GM21390 (cell line): ENCODE results near the gene NFIB.
A peak's percentile ranks its signal among the peaks of the same experiment; 100 is the strongest.

Source experiments
- ATAC-seq: cut with Tn5 transposase; IDR thresholded peaks from one replicate; pipeline ENCODE4 v1.9.1; 2021; ENCODE audit not compliant: unreplicated experiment

Gene NFIB

DNA sequence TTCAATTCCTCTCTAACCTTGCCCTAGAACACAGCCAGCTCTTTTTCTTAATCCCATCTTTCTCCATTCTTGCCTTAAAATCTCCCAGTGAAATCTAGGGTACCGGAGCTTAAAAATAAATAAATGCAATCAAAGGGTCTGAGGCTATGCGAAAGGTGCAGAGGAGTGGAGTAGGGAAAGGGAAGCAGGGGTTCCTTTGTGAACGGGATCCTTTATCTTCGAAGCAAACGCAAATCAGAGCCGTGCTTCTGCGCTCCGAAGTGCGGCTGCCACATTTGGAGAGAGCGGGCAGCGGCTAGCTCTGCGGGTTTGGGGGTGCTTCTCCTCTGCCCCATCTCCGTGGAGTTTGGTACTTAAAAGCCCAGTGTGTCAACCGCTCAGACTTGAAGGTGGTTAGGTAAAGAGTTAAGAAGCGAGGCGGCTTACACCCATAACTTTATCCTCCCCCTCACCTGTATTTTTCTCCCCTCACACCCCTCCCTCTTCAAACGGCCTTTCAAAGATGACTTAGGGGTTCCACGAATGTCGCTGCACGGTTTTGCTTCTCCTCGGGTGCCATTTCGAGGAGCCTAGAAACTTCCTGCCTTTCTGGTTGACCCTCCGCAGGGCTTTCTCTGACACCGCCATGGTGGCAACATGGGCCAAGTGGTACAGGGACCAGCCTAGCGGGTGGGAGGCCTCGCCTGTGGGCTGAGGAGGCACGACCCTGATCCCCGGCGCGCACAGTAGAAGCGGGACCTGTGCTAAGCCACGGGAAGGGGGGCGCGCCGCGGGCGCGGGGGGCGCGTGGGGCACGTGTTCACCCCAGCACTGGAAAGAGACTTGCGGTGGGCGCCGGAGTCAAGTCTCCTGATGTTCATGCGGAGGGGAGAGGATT lies 31.7 kb upstream of the NFIB start:
- ATAC-seq = no peak

DNA sequence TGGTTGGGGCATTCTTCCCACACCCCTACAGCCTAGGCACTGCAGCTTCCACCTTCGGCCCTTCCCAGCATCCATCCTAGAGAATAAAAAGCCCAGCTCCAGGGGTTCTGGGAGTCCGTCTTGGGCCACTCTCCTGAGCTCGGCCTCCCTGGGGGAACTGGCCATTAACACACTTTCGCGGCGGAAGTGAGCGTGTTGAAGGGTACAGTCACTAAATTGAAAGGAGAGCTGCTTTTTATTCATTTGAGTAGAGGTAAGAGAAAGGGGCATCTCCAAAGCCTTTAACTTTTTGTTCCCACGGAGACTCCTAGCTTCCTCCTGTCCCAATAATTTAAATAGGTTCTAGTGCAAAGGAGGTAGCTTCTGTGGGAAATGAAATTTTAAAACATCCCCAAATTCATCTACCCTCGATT lies 31.0 kb upstream of the NFIB start:
- ATAC-seq = no peak

DNA sequence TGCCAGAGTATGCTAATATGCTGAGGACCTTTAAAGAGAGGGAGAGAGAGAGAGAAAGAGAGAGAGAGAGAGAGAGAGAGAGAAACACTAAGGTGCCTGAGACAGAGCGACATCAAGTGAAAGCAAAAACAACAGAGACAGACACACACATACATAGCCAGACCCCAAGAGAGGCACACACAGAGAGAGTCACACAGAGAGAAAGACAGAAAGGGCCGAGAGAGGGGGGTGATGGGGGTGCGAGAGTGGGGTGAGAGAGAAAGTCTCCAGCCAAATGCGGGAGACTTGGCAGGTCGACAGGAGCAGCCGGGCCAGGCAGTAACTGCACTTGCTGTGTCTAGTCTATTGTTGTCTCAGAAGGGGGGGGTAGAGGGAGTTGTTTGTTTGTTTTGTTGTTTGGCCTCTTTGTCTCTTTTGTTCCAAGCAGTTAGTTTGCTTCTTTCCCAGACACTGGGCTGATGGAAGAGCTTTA lies 30.1 kb upstream of the NFIB start:
- ATAC-seq = no peak

DNA sequence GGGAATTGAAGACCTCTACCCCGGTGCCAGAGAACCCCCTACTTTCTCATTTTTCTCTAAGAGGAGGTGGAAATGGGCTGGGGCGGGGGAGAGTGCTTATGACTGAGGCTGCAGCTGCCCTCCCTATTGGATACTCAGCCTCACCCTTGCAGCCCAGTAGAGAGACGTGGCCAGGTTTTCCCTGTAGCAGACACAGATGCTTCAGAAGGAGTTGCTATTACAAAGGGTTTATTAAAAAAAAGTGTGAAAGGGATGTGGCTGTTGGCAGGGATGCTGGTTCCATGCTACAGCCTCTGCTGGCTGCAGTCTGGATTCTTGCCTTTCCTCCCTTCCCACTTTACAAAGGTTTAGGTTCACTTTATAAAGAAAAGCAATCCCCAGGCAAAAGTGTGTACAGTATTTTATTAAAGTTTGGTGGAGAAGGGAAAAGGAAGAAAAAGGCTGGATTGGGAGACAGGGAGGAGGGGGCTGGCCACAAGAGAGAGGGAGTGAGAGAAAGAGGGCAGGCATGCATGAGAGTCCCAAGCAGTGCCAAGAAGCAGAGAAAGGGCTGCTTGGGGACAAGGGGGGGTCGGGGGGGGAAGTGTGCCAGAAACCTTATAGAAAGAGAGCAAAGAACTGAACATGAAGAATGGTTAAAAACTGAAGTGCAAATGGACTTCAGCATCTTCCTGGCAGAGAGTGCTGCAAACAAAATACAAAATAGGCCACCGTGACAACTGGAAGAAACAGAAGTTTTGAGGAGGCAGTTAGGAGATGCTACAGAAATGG lies 29.5 kb upstream of the NFIB start:
- no peak for ATAC-seq

DNA sequence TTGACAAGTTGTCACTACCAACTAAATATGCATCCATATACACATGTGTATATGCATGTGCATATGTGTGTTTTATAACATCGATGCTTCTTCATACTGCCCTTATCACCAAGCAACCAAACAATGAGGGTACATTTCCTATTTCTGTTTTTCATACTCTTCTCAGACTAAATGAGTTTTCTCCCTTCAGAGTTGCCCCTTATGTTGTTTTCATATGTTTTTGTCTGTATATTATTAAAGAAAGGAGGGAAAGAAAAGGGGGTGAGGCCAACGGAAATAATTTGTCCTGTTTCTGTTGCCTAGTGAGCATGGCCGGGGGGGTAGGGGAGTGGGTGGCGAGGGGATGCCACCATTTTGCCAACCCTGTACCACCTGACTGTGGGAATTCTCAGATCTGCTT lies 28.8 kb upstream of the NFIB start:
- no peak for ATAC-seq

DNA sequence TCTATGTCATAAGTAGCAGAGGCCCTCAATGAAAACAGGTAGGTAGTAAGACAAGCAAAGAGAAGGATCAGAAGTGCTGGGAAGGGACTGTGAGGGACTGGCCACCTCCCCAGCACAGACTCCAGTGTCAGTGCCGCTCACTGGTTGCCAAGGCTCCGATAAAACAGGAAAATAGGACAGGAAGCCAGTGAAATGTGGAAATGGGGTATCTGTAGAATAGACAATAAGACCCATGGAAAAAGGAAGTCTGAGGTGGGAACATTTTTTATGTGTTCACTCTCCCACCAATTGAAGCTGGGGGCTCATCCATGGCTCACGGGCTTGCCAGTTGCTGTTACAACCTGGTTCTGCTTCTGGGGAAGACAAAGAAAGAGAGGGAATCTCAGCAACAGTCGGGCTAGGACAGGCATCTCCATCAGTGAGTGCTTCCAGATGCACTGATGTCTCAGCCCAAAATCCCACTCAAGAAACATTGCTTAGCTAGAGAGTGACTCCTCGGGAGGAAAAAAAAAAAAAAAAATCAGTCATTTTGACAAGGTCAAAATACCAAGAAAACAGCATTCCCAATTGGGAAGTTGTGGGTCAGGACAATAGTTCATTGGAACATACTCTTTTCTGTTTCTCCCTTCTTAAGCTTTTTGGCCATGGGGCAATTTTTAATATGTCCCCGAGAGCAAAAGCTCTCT lies 27.6 kb upstream of the NFIB start:
- ATAC-seq = no peak

DNA sequence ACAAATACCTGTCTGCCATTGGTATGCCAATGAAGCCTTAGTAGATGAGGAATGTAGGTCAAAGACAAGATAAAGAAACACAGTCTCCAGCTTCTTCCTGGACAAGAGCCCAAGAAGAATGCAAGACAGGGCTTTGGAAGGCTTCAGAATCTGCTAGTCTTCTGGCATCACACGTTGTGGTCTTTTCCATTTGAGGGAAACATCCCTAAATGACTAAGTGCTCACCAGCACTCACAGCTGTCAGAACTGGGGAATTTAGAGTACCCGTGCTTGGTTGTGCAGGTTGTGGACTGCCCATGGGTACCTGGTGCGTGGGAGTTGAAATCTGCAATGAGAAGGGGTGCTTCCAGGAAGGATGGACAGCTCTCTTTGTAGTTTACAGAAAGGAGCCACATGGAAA lies 27.1 kb upstream of the NFIB start:
- no peak for ATAC-seq

DNA sequence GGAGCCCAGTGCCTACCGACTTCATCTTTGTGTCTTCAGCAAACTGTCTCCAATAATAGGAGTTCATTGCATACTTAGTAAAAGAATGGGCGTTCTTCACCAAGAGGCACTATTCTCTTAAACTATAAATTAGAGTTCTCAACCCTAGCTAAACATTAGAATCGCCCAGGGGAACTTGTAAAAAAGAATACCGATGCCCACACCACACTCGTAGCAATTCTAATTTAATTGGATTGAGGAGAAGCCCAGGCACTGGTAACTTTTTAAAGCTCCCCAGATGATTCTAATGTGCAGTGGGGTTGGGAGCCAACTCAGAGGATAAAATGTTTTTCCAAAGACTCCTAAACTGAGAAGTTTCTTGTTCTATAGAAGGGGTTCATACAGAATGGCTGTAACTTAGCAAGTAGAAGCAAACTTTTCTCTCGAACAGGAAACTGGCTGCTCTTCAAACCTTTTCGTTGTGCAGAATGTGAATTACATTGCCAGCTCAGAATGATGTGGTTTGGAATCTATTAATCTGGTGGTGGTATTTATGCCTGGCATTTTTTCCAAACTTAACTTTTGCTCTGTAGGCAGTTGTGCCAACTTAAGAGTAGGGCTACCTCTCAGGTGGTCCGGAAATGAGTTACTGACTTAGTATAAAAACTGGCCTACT lies 26.4 kb upstream of the NFIB start:
- ATAC-seq = no peak

DNA sequence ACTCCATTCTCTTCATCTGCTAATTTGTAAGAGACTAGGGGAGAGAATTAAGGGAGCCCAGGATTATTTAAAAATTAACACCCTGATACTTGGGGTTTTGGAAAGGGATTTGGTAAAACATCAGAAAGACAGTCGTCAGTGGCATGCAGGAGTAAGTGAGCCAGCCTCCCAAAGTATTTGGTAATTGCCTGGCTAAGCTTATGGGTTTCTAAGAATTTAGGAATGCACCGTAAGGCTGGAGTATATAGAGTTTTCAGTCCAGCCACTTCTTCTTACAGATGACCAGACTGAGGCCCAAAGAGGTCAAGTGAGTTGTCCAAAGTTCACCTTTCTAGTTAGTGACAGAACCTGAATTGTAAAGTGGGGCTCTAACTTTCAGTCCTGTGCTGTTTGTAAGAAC lies 25.8 kb upstream of the NFIB start:
- ATAC-seq = no peak

DNA sequence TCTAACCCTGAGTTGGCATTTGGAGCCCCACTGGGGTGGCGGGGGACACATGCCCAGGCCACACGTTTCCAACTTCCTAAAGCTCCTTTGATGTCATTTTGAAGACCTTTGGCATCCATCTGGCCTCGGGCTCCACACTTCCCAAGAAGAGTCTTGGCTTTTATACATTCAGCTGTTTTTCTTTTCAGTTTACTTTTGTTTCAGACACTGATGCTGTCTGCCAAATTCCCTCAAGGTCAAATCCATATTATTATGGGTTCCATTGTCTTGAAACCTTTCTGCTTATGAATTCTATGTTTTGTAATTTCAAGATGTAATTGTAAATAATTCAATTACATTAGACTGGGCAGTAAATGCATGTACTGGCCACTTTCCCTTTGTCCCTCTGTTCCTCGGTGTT lies 23.7 kb upstream of the NFIB start:
- no peak for ATAC-seq

DNA sequence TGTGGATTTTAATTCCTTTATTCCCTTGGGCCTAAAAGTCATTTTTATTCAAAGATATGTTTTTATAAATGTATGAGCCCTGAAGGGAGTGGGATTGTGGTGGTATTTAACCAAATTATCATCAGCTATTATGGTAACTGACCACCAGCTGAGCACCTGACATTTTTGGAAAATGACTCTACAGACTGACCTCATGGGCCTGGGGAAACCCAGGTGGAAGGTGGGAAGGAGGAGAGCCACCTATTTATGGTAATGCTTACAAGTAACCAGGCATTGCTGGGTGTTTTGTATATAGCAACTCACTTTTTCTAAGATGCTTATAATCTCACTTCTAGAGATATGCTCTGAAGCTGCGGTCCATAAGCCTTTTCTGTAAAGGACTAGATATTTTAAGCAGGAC lies 22.3 kb upstream of the NFIB start:
- no peak for ATAC-seq

DNA sequence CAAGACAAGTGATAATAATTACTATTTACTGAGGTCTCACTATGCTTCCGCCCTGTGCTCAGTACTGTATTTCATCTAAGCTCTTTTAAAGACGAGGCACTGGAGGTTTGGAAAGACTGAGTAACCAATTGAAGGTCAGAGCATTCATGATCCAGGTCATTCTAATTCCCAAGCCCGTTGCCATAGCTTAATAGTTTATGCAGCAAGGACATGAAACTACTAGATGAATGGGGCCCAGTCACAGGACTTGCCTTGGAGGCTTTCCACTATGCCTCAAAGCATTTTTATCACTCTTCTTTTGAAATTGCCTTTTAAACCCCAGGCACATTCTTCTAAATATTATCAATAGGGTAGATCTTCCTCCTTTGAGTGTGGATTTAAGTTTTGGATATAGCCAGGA lies 17.2 kb upstream of the NFIB start:
- no peak for ATAC-seq

DNA sequence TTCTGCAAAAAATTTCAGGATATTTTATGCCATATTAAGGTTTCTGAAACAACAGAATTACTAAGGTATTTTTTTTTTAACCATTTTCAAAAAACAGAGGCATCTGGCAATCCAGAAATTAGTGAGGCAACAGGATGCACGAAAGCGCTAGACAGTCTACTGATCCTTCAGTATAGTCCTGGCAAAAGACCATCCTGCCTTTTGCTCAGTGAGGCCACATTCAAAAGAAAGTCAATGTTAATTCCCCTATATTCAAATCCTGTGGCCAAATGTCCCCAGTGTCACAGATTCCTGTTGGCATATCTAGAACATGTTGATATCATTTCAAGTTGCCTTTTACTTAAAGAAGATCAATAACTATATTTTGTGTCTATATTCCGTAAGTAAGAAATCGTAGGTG lies 13.1 kb upstream of the NFIB start:
- no peak for ATAC-seq

DNA sequence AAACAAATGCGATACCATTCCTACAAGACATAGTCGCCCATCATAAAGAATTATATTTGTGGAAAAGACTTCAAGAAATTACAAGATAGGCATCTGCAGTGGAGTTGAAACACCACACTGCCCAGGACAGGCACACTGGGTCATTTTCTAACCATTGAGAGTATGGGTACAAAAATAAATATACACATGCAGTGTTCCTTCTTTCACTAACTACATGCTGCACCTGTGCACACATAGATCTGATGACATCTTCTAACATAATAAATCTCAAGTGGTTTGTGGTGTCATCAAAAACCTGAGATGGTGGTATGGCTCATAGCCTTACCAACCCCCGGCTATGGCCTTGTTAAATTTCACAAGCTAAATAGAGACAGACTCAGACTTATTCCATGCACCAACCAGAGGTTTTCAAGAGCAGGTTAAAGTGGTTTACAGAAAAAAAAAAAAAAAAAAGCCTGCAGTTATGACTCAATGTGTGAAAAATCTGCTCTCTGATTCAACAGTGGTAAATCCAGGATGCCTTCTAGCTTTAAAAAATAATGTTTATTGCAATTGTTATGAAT lies 12.4 kb upstream of the NFIB start:
- ATAC-seq = no peak

DNA sequence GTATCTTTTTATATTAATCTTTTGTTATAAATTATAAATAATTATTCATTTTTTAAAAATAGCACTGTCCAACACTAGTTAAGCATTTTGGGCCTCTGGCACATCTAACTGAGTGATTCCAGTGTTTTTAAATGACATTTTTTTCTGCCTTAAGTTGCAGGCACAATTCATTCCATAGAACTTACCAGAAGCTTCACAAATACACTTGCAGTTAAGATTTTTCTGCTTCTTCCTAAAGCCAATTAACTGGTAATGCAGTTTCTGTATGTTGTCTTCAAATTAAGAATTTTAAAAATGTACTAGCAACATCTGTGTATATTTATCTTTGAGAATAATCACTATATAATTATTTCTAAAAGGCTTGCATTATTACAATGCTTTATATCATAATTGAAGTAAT lies 11.2 kb upstream of the NFIB start:
- ATAC-seq = no peak

DNA sequence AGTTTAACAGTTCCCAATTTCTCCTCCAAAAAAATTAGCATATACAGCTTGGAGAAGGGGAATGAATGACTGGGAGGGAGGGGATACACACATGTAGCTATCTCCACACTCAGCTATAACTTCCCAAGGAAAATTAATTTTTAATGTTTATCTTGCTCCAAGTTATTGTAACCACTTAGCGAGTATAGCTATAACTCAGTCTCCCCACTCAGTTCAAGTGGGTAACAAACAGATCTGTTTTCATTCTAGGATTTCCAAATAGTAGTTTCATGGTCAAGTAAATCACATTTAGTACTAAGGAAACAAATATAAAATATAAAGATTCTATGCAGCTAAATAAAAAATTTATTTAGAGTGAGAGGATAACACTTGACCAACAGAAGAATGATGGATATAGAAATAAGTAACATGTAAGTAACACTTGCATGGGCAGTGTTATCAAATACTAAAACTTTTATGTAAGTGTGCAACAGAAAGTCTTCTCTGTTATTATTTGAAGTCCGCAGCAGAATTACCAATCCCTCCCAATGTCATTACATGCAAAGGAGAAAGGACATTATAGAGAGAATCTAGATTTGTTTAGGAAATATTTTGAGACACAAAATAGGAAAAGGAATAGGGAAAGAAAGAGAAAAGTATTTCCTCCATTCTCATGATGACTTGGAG lies 10.2 kb upstream of the NFIB start:
- no peak for ATAC-seq

DNA sequence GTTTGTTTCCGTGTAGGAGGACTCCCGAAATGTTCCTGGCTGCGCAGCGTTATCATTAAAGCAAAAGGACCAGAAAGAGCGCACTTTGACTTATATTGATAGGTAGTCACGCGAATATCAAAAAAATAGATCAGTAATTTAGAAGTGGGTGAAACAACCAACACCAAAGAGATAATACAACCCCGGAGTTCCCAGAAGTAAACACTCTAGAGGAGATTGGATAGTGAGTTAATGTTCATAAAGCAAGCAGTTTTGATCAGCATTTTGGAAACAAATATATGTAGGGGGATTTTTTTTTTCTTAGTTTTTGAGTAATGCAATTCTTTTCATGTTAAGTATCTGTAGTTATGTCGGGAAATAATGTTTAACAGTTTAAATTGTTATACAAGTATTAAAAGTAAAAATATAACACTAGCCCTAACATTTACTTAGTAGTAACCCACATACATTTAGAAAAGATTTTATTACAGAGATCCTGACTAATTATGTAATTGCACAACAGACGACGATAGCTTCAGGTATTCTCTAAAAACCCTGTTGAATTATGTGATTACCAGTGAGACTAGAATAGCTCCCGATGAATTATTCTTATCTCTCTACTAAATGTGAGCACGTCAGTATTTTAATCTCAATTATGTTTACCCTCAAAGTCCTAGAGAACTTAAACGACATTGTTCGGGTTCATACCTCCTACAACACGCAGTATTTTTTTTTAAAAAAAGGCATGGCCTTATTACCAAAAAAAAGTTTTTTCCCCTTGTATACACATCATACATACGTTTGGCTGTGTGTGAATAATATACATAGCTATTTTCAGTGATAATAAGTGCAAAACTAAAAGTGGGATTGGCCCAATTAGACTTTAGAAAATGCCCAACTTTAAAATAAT lies 9.4 kb upstream of the NFIB start:
- peak; percentile 6 for ATAC-seq

DNA sequence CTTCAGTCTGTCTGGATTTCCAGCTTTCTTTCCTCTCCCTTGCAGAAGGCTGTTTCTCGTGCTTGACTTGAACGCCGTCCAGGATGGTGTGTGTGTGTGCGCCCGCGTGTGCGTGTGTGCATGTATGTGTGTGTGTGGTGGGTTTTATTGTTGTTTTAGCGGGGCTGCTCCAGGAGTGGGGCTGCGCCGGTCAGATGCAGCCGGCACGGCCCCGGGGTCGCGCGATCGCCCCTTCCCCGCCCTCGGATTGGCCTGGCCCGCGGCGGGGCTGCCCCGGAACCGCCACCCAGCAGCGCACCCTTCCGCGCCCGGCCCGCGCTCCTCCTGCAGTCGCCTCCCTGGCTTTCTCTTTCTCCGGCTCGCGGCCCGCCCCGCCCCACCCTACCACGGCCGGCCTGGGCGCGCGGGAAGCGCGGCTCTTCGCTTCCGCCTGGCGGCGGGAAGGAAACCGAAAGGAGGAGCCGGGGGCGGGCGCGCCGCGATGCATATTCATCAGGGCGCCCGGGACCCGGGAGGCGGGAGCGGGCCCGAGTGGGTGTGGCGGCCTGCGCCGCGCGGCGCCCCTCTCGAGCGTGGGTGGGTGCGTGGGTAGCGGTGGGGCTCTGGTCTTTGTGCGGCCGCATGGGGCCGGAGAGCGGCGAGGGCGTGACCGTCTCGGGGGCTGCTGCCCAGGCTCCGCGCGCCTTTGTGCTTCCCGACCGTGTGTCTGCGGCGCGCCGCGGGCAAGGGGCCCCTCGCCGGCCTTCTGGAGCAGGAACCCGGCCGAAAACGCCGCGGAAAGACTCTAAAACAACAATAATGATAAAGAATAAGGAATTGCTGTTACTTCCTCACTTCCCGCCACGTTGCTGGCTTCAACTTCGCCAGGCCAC lies 8.5 kb upstream of the NFIB start:
- peak; percentile 85 for ATAC-seq
